ENCODE measurements around the gene ABT1. TPM values are rescaled to one million over a fixed set of nuclear protein-coding genes. Genes with fewer than 3 reads are reported as not detected.

Gene ABT1
- total RNA-seq, 1 experiment from 2014 or later, result 26.7 TPM

- TF ChIP-seq EZH2phosphoT487 (IDR thresholded peaks at IDR 0.05; ENCODE audit: borderline replicate concordance) (no peak), POLR2A (IDR thresholded peaks at IDR 0.05; ENCODE audit: borderline replicate concordance, extremely low read depth, insufficient read depth, insufficient read length) (no peak), ZNF274 (IDR thresholded peaks at IDR 0.05; ENCODE audit: low read depth, low read length) (no peak), ATF3 (IDR thresholded peaks at IDR 0.05) (no peak), CTCF (IDR thresholded peaks at IDR 0.05 in 2 of 3, conservative IDR thresholded peaks at IDR 0.05 in 1 of 3; ENCODE audit: borderline replicate concordance in 1 of 3, insufficient read depth in 1 of 3, low read depth in 2 of 3, low read length in 2 of 3) (no peak), YY1 (IDR thresholded peaks at IDR 0.05; ENCODE audit: extremely low read depth, insufficient replicate concordance, low read depth, low read length) (no peak)
Observed at GRCh38 chr6:26576407-26576843, 20.3 kb upstream of the ABT1 start (continued).

GRCh38 chr6:26576929-26577719 is 19.6 kb upstream of the ABT1 start:
- ChIA-PET POLR2A (interaction anchor here (0.5 to 1.4 kb wide), 4 partner anchors 18 to 378 kb away, joined by 3 to 10 read pairs (median 4); partner anchors contain the start of gene BTN2A2), CTCF (interaction anchor here (1.7 to 4.1 kb wide), 2 partner anchors 17 to 236 kb away, joined by 4 to 45 read pairs; no protein-coding TSS in a partner anchor), RAD21 (ENCODE audit: low non-redundant PET in 1 of 2, low total read pairs in 2 of 2, uncharacterized antibody in 2 of 2, unreplicated experiment in 2 of 2) (interaction anchor here in 1 of 2 experiments (1.3 kb wide), 1 partner anchor 19 kb away, joined by 4 read pairs; no protein-coding TSS in a partner anchor)
- intact Hi-C loops (cut with micrococcal nuclease), result loop anchor here (10.0 kb wide), 2 partner anchors 512 to 658 kb away; no protein-coding TSS in a partner anchor
- no peaks in the 10 kb centered on the region for H3K9me3 ChIP-seq (ENCODE audit: control insufficient read depth in 1 of 2, insufficient read depth in 1 of 2, low read depth in 1 of 2, low read length in 2 of 2)
- peak overlapping the region; percentile 90 for H2AFZ ChIP-seq (ENCODE audit: low read depth, low read length, poor library complexity, severe bottlenecking)
- H3K4me3 ChIP-seq (replicated peaks in 1 of 2; ENCODE audit: low read depth in 1 of 2, low read length in 2 of 2), result peak overlapping the region; percentile 15 to 33; a peak in 3 of 4 replicates
- BruUV-seq (replicated peaks), result no TSS peak
- no peak overlapping the region for H3K27ac ChIP-seq (ENCODE audit: low read depth, low read length)
- H3K9me2 ChIP-seq (ENCODE audit: insufficient read depth), result no peaks in the 10 kb centered on the region
- peaks cover 3 to 40% of the 10 kb centered on the region in 2 experiments; a peak in 3 of 4 replicates for H3K4me1 ChIP-seq (ENCODE audit: control insufficient read depth in 1 of 2, insufficient read depth in 2 of 2, low read length in 2 of 2)
- no peak for TF ChIP-seq SP1 (IDR thresholded peaks at IDR 0.05; ENCODE audit: low read depth)
- no peak for TF ChIP-seq ZNF274 (IDR thresholded peaks at IDR 0.05; ENCODE audit: low read depth, low read length)
- peak; percentile 97 for TF ChIP-seq ATF3 (IDR thresholded peaks at IDR 0.05)
- peak; percentile 70 for TF ChIP-seq YY1 (IDR thresholded peaks at IDR 0.05; ENCODE audit: extremely low read depth, insufficient replicate concordance, low read depth, low read length)
- no peak for TF ChIP-seq CEBPB (IDR thresholded peaks at IDR 0.05; ENCODE audit: low read depth)
- peak; percentile 60; the same call in 1 of the 2 replicates for TF ChIP-seq CBX3 (IDR thresholded peaks at IDR 0.05; ENCODE audit: low read depth)
- no peak for TF ChIP-seq ZBTB33 (IDR thresholded peaks at IDR 0.05; ENCODE audit: extremely low read depth, insufficient replicate concordance, low read length)
- peak; percentile 84 for DNase-seq (ENCODE audit: low read depth, low spot score)
- no peaks in the 10 kb centered on the region for H3K36me3 ChIP-seq (ENCODE audit: control insufficient read depth in 1 of 2, insufficient read depth in 2 of 2, low read length in 2 of 2)
- H3K4me2 ChIP-seq (ENCODE audit: low read length), result peak overlapping the region; percentile 63
- H3K9ac ChIP-seq (ENCODE audit: low read length), result no peak overlapping the region
- ATAC-seq, result peak; percentile 63
- no peaks in the 10 kb centered on the region for H3K79me2 ChIP-seq (ENCODE audit: insufficient read depth, low read length)
- H3K27me3 ChIP-seq (ENCODE audit: insufficient read depth, low read length), result no peaks in the 10 kb centered on the region
- no peaks in the 10 kb centered on the region for H4K20me1 ChIP-seq (ENCODE audit: insufficient read depth)

All from HCT116 (cell line).